Liver (tissue), 9 donors: ENCODE measurements around the gene DDAH2. TPM values are rescaled to one million over a fixed set of nuclear protein-coding genes. Genes with fewer than 3 reads are reported as not detected.

Experiments used
- DNase-seq: peaks from one replicate; pipeline ENCODE4 v3.0.0-alpha.2; 2017; ENCODE audit warnings: low spot score
- H3K27ac ChIP-seq, 2 donors: one replicate each; pipeline ENCODE4 v1.7.0; 2013; ENCODE audit warnings: inconsistent platforms in 2 of 2, low read length in 2 of 2, control low read depth in 1 of 2, low read depth in 1 of 2, mild to moderate bottlenecking in 1 of 2
- H3K27me3 ChIP-seq, 4 donors: one replicate each; pipeline versions ENCODE4 v1.6.1 to v1.7.0; 2013; ENCODE audit warnings: low read length in 3 of 4, inconsistent platforms in 1 of 4, mild to moderate bottlenecking in 1 of 4, moderate library complexity in 1 of 4; ENCODE audit not compliant: control insufficient read depth in 4 of 4, insufficient read depth in 4 of 4
- H3K36me3 ChIP-seq, 4 donors: one replicate each; pipeline versions ENCODE4 v1.6.1 to v1.7.0; 2013; ENCODE audit warnings: low read length in 3 of 4, mild to moderate bottlenecking in 3 of 4, low read depth in 1 of 4, moderate library complexity in 1 of 4; ENCODE audit not compliant: control insufficient read depth in 4 of 4, insufficient read depth in 3 of 4
- H3K4me1 ChIP-seq, 4 donors: one replicate each; pipeline versions ENCODE4 v1.6.1 to v1.7.0; 2013; ENCODE audit warnings: low read length in 3 of 4, mild to moderate bottlenecking in 3 of 4, moderate library complexity in 1 of 4; ENCODE audit not compliant: control insufficient read depth in 4 of 4, insufficient read depth in 4 of 4
- H3K4me3 ChIP-seq, 3 donors: one replicate each; pipeline versions ENCODE4 v1.6.1 to v1.7.0; 2013; ENCODE audit warnings: low read length in 3 of 3, control low read depth in 1 of 3, low read depth in 1 of 3, mild to moderate bottlenecking in 1 of 3
- H3K9ac ChIP-seq, 2 donors: one replicate each; pipeline ENCODE4 v1.7.0; 2013; ENCODE audit warnings: low read length in 2 of 2, mild to moderate bottlenecking in 2 of 2, moderate library complexity in 2 of 2, control low read depth in 1 of 2, low read depth in 1 of 2
- H3K9me3 ChIP-seq, 4 donors: one replicate each; pipeline versions ENCODE4 v1.6.1 to v1.7.0; 2013; ENCODE audit warnings: low read length in 3 of 4; ENCODE audit not compliant: control insufficient read depth in 4 of 4
- EGR1 ChIP-seq, 2 donors: IDR thresholded peaks; 2 replicates each; pipeline ENCODE4 v1.6.1; 2016 to 2018; ENCODE audit warnings: antibody characterized with exemption in 2 of 2, low read depth in 2 of 2
- FOXA1 ChIP-seq: IDR thresholded peaks from 2 replicates; pipeline ENCODE4 v1.6.1; 2016; ENCODE audit warnings: antibody characterized with exemption
- FOXA2 ChIP-seq: IDR thresholded peaks from 2 replicates; pipeline ENCODE4 v1.6.1; 2016; ENCODE audit warnings: antibody characterized with exemption
- GABPA ChIP-seq, 2 donors: IDR thresholded peaks in 1 of 2; conservative IDR thresholded peaks in 1 of 2; 2 replicates each; pipeline ENCODE4 v1.6.1; 2016; ENCODE audit warnings: antibody characterized with exemption in 2 of 2, mild to moderate bottlenecking in 1 of 2, moderate library complexity in 1 of 2
- HNF4A ChIP-seq, 2 donors: conservative IDR thresholded peaks; 2 replicates each; pipeline ENCODE4 v1.6.1; 2016; ENCODE audit warnings: antibody characterized with exemption in 2 of 2, mild to moderate bottlenecking in 2 of 2
- HNF4G ChIP-seq: IDR thresholded peaks from 2 replicates; pipeline ENCODE4 v1.6.1; 2016; ENCODE audit warnings: antibody characterized with exemption
- JUND ChIP-seq, 2 donors: IDR thresholded peaks; 2 replicates each; pipeline ENCODE4 v1.6.1; 2016; ENCODE audit warnings: antibody characterized with exemption in 2 of 2
- MAX ChIP-seq: IDR thresholded peaks from 2 replicates; pipeline ENCODE4 v1.6.1; 2016; ENCODE audit warnings: antibody characterized with exemption
- NR2F2 ChIP-seq: IDR thresholded peaks from 2 replicates; pipeline ENCODE4 v1.6.1; 2016; ENCODE audit warnings: antibody characterized with exemption
- RAD21 ChIP-seq, 2 donors: IDR thresholded peaks; 2 replicates each; pipeline ENCODE4 v1.6.1; 2016; ENCODE audit warnings: antibody characterized with exemption in 2 of 2, mild to moderate bottlenecking in 2 of 2
- RXRA ChIP-seq, 2 donors: IDR thresholded peaks; 2 replicates each; pipeline ENCODE4 v1.6.1; 2017 to 2018; ENCODE audit warnings: antibody characterized with exemption in 2 of 2, mild to moderate bottlenecking in 1 of 2
- SP1 ChIP-seq: IDR thresholded peaks from 2 replicates; pipeline ENCODE4 v1.6.1; 2018; ENCODE audit warnings: antibody characterized with exemption, mild to moderate bottlenecking
- TAF1 ChIP-seq: conservative IDR thresholded peaks from 2 replicates; pipeline ENCODE4 v1.6.1; 2016; ENCODE audit warnings: antibody characterized with exemption, mild to moderate bottlenecking
- YY1 ChIP-seq: IDR thresholded peaks from 2 replicates; pipeline ENCODE4 v1.6.1; 2016; ENCODE audit warnings: antibody characterized with exemption, mild to moderate bottlenecking
- ZBTB33 ChIP-seq: IDR thresholded peaks from 2 replicates; pipeline ENCODE4 v1.6.1; 2016; ENCODE audit warnings: antibody characterized with exemption
- WGBS: extraction: QIAGEN DNeasy Blood & Tissue Kit; methylation state at CpG from one replicate; pipeline ENCODE4 v1.1.7; 2013; 5-methylcytosine and 5-hydroxymethylcytosine counted together
- polyA plus RNA-seq, 2 donors: library from polyadenylated mRNA; stranded (reverse) in 1 of 2; unstranded in 1 of 2; fragments of 200-250 nt in 1 of 2; fragments of >200 nt in 1 of 2; fragmentation: Nextera tagmentation in 1 of 2; extraction: Ambion mirVana in 1 of 2; gene quantifications; one replicate each; pipeline versions ENCODE4 v1.2.1 to v1.2.3, GENCODE V29; 2013 to 2015
- total RNA-seq, 2 donors: library from RNA; depleted of rRNA; stranded (reverse); fragments of >200 nt; gene quantifications; one replicate each; pipeline ENCODE4 v1.2.3, GENCODE V29; 2014
- TF ChIP-seq, protein P1 (sequence below): IDR thresholded peaks from 2 replicates; pipeline ENCODE4 v1.6.1; 2016; ENCODE audit warnings: antibody characterized with exemption
- TF ChIP-seq, protein P2 (sequence below): IDR thresholded peaks from 2 replicates; pipeline ENCODE4 v1.6.1; 2016; ENCODE audit warnings: antibody characterized with exemption, mild to moderate bottlenecking
- TF ChIP-seq, protein P3 (sequence below): fragments of 150-350 bp; IDR thresholded peaks from 2 replicates; pipeline ENCODE4 v1.5.1; 2017; ENCODE audit warnings: improper control_type of control experiment, low read depth, low read length; ENCODE audit not compliant: missing input control
- donor health status: healthy.
- donor health status: healthy.
- donor health status: healthy.
- donor health status: healthy.
- donor health status: healthy.

Gene DDAH2
- total and polyA plus RNA-seq, 4 donors: 19.8 to 31.4 (median 23.2) TPM

GRCh38 chr6:31762356-31762755, 33.3 kb upstream of the DDAH2 start, which contains the start of gene SAPCD1:
SAPCD1 (plus strand) TSS chr6:31762656; CDS start chr6:31763055, 399 bp downstream.
- Histone ChIP-seq H3K9me3 (no peaks in the 10 kb centered on the region), H3K4me3 (no peak within 1 kb of the TSS), H3K9ac (no peak within 1 kb of the TSS), H3K36me3 (no peaks in the 10 kb centered on the region), H3K27me3 (no peaks in the 10 kb centered on the region), H3K27ac (no peak within 1 kb of the TSS), H3K4me1 (no peaks in the 10 kb centered on the region)
- 84% methylated on average over 4 of the region's 4 CpGs for WGBS
- TF ChIP-seq SP1: no peak
- TF ChIP-seq HNF4G: no peak
- DNase-seq: no peak

GRCh38 chr6:31761343-31761742, 32.2 kb upstream of the DDAH2 start:
- DNase-seq: no peak
- WGBS: 97% methylated on average over 8 of the region's 8 CpGs
- H3K9me3 ChIP-seq: no peaks in the 10 kb centered on the region
- H3K27ac ChIP-seq: no peak overlapping the region
- no peaks in the 10 kb centered on the region for H3K36me3 ChIP-seq
- TF ChIP-seq RAD21 (IDR thresholded peaks at IDR 0.05): no peak
- no peak overlapping the region for H3K4me3 ChIP-seq
- H3K9ac ChIP-seq: no peak overlapping the region
- no peaks in the 10 kb centered on the region for H3K27me3 ChIP-seq
- no peaks in the 10 kb centered on the region for H3K4me1 ChIP-seq

- no peak for TF ChIP-seq GABPA (IDR thresholded peaks at IDR 0.05 in 1 of 2, conservative IDR thresholded peaks at IDR 0.05 in 1 of 2)
- no peak for TF ChIP-seq NR2F2
- no peak for TF ChIP-seq EGR1 (IDR thresholded peaks at IDR 0.05; ENCODE audit: low read depth in 2 of 2)
- no peak for TF ChIP-seq FOXA1
- TF ChIP-seq TAF1: no peak
- TF ChIP-seq YY1: no peak
- no peak for TF ChIP-seq MAX
- no peak for TF ChIP-seq RAD21 (IDR thresholded peaks at IDR 0.05)
- no peak for TF ChIP-seq RXRA (IDR thresholded peaks at IDR 0.05)
- TF ChIP-seq, protein P1, sequence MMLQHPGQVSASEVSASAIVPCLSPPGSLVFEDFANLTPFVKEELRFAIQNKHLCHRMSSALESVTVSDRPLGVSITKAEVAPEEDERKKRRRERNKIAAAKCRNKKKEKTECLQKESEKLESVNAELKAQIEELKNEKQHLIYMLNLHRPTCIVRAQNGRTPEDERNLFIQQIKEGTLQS: no peak
- TF ChIP-seq ZBTB33: no peak
- TF ChIP-seq JUND (IDR thresholded peaks at IDR 0.05): no peak
- no peak for TF ChIP-seq SP1
- no peak for TF ChIP-seq FOXA2
- no peak for TF ChIP-seq HNF4A (conservative IDR thresholded peaks at IDR 0.05)
- TF ChIP-seq, protein P2, sequence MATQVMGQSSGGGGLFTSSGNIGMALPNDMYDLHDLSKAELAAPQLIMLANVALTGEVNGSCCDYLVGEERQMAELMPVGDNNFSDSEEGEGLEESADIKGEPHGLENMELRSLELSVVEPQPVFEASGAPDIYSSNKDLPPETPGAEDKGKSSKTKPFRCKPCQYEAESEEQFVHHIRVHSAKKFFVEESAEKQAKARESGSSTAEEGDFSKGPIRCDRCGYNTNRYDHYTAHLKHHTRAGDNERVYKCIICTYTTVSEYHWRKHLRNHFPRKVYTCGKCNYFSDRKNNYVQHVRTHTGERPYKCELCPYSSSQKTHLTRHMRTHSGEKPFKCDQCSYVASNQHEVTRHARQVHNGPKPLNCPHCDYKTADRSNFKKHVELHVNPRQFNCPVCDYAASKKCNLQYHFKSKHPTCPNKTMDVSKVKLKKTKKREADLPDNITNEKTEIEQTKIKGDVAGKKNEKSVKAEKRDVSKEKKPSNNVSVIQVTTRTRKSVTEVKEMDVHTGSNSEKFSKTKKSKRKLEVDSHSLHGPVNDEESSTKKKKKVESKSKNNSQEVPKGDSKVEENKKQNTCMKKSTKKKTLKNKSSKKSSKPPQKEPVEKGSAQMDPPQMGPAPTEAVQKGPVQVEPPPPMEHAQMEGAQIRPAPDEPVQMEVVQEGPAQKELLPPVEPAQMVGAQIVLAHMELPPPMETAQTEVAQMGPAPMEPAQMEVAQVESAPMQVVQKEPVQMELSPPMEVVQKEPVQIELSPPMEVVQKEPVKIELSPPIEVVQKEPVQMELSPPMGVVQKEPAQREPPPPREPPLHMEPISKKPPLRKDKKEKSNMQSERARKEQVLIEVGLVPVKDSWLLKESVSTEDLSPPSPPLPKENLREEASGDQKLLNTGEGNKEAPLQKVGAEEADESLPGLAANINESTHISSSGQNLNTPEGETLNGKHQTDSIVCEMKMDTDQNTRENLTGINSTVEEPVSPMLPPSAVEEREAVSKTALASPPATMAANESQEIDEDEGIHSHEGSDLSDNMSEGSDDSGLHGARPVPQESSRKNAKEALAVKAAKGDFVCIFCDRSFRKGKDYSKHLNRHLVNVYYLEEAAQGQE: no peak
- TF ChIP-seq, protein P3, sequence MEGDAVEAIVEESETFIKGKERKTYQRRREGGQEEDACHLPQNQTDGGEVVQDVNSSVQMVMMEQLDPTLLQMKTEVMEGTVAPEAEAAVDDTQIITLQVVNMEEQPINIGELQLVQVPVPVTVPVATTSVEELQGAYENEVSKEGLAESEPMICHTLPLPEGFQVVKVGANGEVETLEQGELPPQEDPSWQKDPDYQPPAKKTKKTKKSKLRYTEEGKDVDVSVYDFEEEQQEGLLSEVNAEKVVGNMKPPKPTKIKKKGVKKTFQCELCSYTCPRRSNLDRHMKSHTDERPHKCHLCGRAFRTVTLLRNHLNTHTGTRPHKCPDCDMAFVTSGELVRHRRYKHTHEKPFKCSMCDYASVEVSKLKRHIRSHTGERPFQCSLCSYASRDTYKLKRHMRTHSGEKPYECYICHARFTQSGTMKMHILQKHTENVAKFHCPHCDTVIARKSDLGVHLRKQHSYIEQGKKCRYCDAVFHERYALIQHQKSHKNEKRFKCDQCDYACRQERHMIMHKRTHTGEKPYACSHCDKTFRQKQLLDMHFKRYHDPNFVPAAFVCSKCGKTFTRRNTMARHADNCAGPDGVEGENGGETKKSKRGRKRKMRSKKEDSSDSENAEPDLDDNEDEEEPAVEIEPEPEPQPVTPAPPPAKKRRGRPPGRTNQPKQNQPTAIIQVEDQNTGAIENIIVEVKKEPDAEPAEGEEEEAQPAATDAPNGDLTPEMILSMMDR: no peak
- no peak for TF ChIP-seq HNF4G
- 94% methylated on average over 5 of the region's 5 CpGs for WGBS
- no peaks in the 10 kb centered on the region for H3K9me3 ChIP-seq
- no peak overlapping the region for H3K27ac ChIP-seq
- H3K36me3 ChIP-seq: no peaks in the 10 kb centered on the region
- H3K4me1 ChIP-seq: no peaks in the 10 kb centered on the region
- H3K4me3 ChIP-seq: no peak overlapping the region
- no peaks in the 10 kb centered on the region for H3K27me3 ChIP-seq
- DNase-seq: no peak
- H3K9ac ChIP-seq: no peak overlapping the region
Measured at GRCh38 chr6:31760790-31761189, 31.7 kb upstream of the DDAH2 start.
